Liver (tissue), 9 donors: Measurements from ENCODE around the gene MLN. TPM values are rescaled to one million over a fixed set of nuclear protein-coding genes. Genes with fewer than 3 reads are reported as not detected.

ENCODE experiments used
- DNase-seq: peaks from one replicate; pipeline ENCODE4 v3.0.0-alpha.2; 2017; ENCODE audit warnings: low spot score
- H3K27ac ChIP-seq, 2 donors: one replicate each; pipeline ENCODE4 v1.7.0; 2013; ENCODE audit warnings: inconsistent platforms in 2 of 2, low read length in 2 of 2, control low read depth in 1 of 2, low read depth in 1 of 2, mild to moderate bottlenecking in 1 of 2
- H3K27me3 ChIP-seq, 4 donors: one replicate each; pipeline versions ENCODE4 v1.6.1 to v1.7.0; 2013; ENCODE audit warnings: low read length in 3 of 4, inconsistent platforms in 1 of 4, mild to moderate bottlenecking in 1 of 4, moderate library complexity in 1 of 4; ENCODE audit not compliant: control insufficient read depth in 4 of 4, insufficient read depth in 4 of 4
- H3K36me3 ChIP-seq, 4 donors: one replicate each; pipeline versions ENCODE4 v1.6.1 to v1.7.0; 2013; ENCODE audit warnings: low read length in 3 of 4, mild to moderate bottlenecking in 3 of 4, low read depth in 1 of 4, moderate library complexity in 1 of 4; ENCODE audit not compliant: control insufficient read depth in 4 of 4, insufficient read depth in 3 of 4
- H3K4me1 ChIP-seq, 4 donors: one replicate each; pipeline versions ENCODE4 v1.6.1 to v1.7.0; 2013; ENCODE audit warnings: low read length in 3 of 4, mild to moderate bottlenecking in 3 of 4, moderate library complexity in 1 of 4; ENCODE audit not compliant: control insufficient read depth in 4 of 4, insufficient read depth in 4 of 4
- H3K4me3 ChIP-seq, 3 donors: one replicate each; pipeline versions ENCODE4 v1.6.1 to v1.7.0; 2013; ENCODE audit warnings: low read length in 3 of 3, control low read depth in 1 of 3, low read depth in 1 of 3, mild to moderate bottlenecking in 1 of 3
- H3K9ac ChIP-seq, 2 donors: one replicate each; pipeline ENCODE4 v1.7.0; 2013; ENCODE audit warnings: low read length in 2 of 2, mild to moderate bottlenecking in 2 of 2, moderate library complexity in 2 of 2, control low read depth in 1 of 2, low read depth in 1 of 2
- H3K9me3 ChIP-seq, 4 donors: one replicate each; pipeline versions ENCODE4 v1.6.1 to v1.7.0; 2013; ENCODE audit warnings: low read length in 3 of 4; ENCODE audit not compliant: control insufficient read depth in 4 of 4
- EGR1 ChIP-seq, 2 donors: IDR thresholded peaks; 2 replicates each; pipeline ENCODE4 v1.6.1; 2016 to 2018; ENCODE audit warnings: antibody characterized with exemption in 2 of 2, low read depth in 2 of 2
- FOXA1 ChIP-seq: IDR thresholded peaks from 2 replicates; pipeline ENCODE4 v1.6.1; 2016; ENCODE audit warnings: antibody characterized with exemption
- FOXA2 ChIP-seq: IDR thresholded peaks from 2 replicates; pipeline ENCODE4 v1.6.1; 2016; ENCODE audit warnings: antibody characterized with exemption
- GABPA ChIP-seq, 2 donors: IDR thresholded peaks in 1 of 2; conservative IDR thresholded peaks in 1 of 2; 2 replicates each; pipeline ENCODE4 v1.6.1; 2016; ENCODE audit warnings: antibody characterized with exemption in 2 of 2, mild to moderate bottlenecking in 1 of 2, moderate library complexity in 1 of 2
- HNF4A ChIP-seq, 2 donors: conservative IDR thresholded peaks; 2 replicates each; pipeline ENCODE4 v1.6.1; 2016; ENCODE audit warnings: antibody characterized with exemption in 2 of 2, mild to moderate bottlenecking in 2 of 2
- HNF4G ChIP-seq: IDR thresholded peaks from 2 replicates; pipeline ENCODE4 v1.6.1; 2016; ENCODE audit warnings: antibody characterized with exemption
- JUND ChIP-seq, 2 donors: IDR thresholded peaks; 2 replicates each; pipeline ENCODE4 v1.6.1; 2016; ENCODE audit warnings: antibody characterized with exemption in 2 of 2
- NR2F2 ChIP-seq: IDR thresholded peaks from 2 replicates; pipeline ENCODE4 v1.6.1; 2016; ENCODE audit warnings: antibody characterized with exemption
- RAD21 ChIP-seq, 2 donors: IDR thresholded peaks; 2 replicates each; pipeline ENCODE4 v1.6.1; 2016; ENCODE audit warnings: antibody characterized with exemption in 2 of 2, mild to moderate bottlenecking in 2 of 2
- RXRA ChIP-seq, 2 donors: IDR thresholded peaks; 2 replicates each; pipeline ENCODE4 v1.6.1; 2017 to 2018; ENCODE audit warnings: antibody characterized with exemption in 2 of 2, mild to moderate bottlenecking in 1 of 2
- SP1 ChIP-seq: IDR thresholded peaks from 2 replicates; pipeline ENCODE4 v1.6.1; 2018; ENCODE audit warnings: antibody characterized with exemption, mild to moderate bottlenecking
- TAF1 ChIP-seq: conservative IDR thresholded peaks from 2 replicates; pipeline ENCODE4 v1.6.1; 2016; ENCODE audit warnings: antibody characterized with exemption, mild to moderate bottlenecking
- YY1 ChIP-seq: IDR thresholded peaks from 2 replicates; pipeline ENCODE4 v1.6.1; 2016; ENCODE audit warnings: antibody characterized with exemption, mild to moderate bottlenecking
- WGBS: extraction: QIAGEN DNeasy Blood & Tissue Kit; methylation state at CpG from one replicate; pipeline ENCODE4 v1.1.7; 2013; 5-methylcytosine and 5-hydroxymethylcytosine counted together
- polyA plus RNA-seq, 2 donors: library from polyadenylated mRNA; stranded (reverse) in 1 of 2; unstranded in 1 of 2; fragments of 200-250 nt in 1 of 2; fragments of >200 nt in 1 of 2; fragmentation: Nextera tagmentation in 1 of 2; extraction: Ambion mirVana in 1 of 2; gene quantifications; one replicate each; pipeline versions ENCODE4 v1.2.1 to v1.2.3, GENCODE V29; 2013 to 2015
- total RNA-seq, 2 donors: library from RNA; depleted of rRNA; stranded (reverse); fragments of >200 nt; gene quantifications; one replicate each; pipeline ENCODE4 v1.2.3, GENCODE V29; 2014
- TF ChIP-seq, protein P1 (sequence below): fragments of 150-350 bp; IDR thresholded peaks from 2 replicates; pipeline ENCODE4 v1.5.1; 2017; ENCODE audit warnings: improper control_type of control experiment, low read depth, low read length; ENCODE audit not compliant: missing input control
- TF ChIP-seq, protein P2 (sequence below): IDR thresholded peaks from 2 replicates; pipeline ENCODE4 v1.6.1; 2016; ENCODE audit warnings: antibody characterized with exemption
- TF ChIP-seq, protein P3 (sequence below): IDR thresholded peaks from 2 replicates; pipeline ENCODE4 v1.6.1; 2016; ENCODE audit warnings: antibody characterized with exemption
- TF ChIP-seq, protein P4 (sequence below): IDR thresholded peaks from 2 replicates; pipeline ENCODE4 v1.6.1; 2016; ENCODE audit warnings: antibody characterized with exemption
- TF ChIP-seq, protein P5 (sequence below): IDR thresholded peaks from 2 replicates; pipeline ENCODE4 v1.6.1; 2016; ENCODE audit warnings: antibody characterized with exemption, mild to moderate bottlenecking
- donor health status: healthy.
- donor health status: healthy.
- donor health status: healthy.
- donor health status: healthy.
- donor health status: healthy.

The MLN gene
- total and polyA plus RNA-seq, 4 donors = not detected

DNA sequence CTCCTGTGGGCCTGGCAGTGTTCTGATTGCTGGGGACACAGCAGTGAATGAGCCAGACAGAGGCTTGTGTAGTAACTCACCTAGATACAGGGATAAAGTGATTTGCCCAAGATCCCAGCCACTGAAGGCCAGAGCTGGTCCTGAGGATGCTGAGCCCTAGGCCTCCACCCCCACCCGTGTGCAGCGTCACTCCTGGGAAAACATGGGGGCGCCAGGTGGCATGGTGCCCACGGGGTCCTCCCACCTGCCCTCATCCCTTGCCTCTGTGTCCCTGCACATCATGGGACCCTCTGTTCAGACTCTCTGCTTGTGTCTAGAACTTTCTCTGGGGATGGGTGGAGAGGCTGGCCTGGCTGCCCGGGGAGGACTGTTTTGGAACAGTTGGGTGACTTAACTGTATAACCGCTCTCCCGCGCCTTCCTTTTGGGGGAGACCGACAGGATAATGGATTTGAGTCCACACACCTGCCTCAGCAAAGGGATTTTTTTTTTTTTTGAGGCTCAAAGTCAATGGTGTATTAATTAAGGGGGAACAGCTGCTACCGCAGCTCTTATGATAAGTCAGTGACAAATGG, 34.5 kb downstream of the MLN start:
- peaks cover 0 to 11% (median 5%) of the 10 kb centered on the region in 4 donors for H3K4me1 ChIP-seq
- H3K36me3 ChIP-seq = peaks cover 0 to 16% (median 2%) of the 10 kb centered on the region in 4 donors
- TF ChIP-seq RXRA (IDR thresholded peaks at IDR 0.05) = no peak
- no peak for TF ChIP-seq NR2F2
- TF ChIP-seq, protein P1, sequence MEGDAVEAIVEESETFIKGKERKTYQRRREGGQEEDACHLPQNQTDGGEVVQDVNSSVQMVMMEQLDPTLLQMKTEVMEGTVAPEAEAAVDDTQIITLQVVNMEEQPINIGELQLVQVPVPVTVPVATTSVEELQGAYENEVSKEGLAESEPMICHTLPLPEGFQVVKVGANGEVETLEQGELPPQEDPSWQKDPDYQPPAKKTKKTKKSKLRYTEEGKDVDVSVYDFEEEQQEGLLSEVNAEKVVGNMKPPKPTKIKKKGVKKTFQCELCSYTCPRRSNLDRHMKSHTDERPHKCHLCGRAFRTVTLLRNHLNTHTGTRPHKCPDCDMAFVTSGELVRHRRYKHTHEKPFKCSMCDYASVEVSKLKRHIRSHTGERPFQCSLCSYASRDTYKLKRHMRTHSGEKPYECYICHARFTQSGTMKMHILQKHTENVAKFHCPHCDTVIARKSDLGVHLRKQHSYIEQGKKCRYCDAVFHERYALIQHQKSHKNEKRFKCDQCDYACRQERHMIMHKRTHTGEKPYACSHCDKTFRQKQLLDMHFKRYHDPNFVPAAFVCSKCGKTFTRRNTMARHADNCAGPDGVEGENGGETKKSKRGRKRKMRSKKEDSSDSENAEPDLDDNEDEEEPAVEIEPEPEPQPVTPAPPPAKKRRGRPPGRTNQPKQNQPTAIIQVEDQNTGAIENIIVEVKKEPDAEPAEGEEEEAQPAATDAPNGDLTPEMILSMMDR = no peak
- no peak for TF ChIP-seq RAD21 (IDR thresholded peaks at IDR 0.05)
- no peak for TF ChIP-seq JUND (IDR thresholded peaks at IDR 0.05)
- TF ChIP-seq GABPA (IDR thresholded peaks at IDR 0.05 in 1 of 2, conservative IDR thresholded peaks at IDR 0.05 in 1 of 2) = no peak
- no peak for TF ChIP-seq TAF1
- no peak for TF ChIP-seq SP1
- TF ChIP-seq FOXA1 = no peak
- no peak for TF ChIP-seq FOXA2
- TF ChIP-seq, protein P2, sequence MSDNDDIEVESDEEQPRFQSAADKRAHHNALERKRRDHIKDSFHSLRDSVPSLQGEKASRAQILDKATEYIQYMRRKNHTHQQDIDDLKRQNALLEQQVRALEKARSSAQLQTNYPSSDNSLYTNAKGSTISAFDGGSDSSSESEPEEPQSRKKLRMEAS = no peak
- TF ChIP-seq, protein P3, sequence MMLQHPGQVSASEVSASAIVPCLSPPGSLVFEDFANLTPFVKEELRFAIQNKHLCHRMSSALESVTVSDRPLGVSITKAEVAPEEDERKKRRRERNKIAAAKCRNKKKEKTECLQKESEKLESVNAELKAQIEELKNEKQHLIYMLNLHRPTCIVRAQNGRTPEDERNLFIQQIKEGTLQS = no peak
- no peak for TF ChIP-seq HNF4A (conservative IDR thresholded peaks at IDR 0.05)
- TF ChIP-seq HNF4G = no peak
- no peak for TF ChIP-seq EGR1 (IDR thresholded peaks at IDR 0.05; ENCODE audit: low read depth in 2 of 2)
- TF ChIP-seq, protein P4, sequence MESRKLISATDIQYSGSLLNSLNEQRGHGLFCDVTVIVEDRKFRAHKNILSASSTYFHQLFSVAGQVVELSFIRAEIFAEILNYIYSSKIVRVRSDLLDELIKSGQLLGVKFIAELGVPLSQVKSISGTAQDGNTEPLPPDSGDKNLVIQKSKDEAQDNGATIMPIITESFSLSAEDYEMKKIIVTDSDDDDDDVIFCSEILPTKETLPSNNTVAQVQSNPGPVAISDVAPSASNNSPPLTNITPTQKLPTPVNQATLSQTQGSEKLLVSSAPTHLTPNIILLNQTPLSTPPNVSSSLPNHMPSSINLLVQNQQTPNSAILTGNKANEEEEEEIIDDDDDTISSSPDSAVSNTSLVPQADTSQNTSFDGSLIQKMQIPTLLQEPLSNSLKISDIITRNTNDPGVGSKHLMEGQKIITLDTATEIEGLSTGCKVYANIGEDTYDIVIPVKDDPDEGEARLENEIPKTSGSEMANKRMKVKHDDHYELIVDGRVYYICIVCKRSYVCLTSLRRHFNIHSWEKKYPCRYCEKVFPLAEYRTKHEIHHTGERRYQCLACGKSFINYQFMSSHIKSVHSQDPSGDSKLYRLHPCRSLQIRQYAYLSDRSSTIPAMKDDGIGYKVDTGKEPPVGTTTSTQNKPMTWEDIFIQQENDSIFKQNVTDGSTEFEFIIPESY = no peak
- TF ChIP-seq, protein P5, sequence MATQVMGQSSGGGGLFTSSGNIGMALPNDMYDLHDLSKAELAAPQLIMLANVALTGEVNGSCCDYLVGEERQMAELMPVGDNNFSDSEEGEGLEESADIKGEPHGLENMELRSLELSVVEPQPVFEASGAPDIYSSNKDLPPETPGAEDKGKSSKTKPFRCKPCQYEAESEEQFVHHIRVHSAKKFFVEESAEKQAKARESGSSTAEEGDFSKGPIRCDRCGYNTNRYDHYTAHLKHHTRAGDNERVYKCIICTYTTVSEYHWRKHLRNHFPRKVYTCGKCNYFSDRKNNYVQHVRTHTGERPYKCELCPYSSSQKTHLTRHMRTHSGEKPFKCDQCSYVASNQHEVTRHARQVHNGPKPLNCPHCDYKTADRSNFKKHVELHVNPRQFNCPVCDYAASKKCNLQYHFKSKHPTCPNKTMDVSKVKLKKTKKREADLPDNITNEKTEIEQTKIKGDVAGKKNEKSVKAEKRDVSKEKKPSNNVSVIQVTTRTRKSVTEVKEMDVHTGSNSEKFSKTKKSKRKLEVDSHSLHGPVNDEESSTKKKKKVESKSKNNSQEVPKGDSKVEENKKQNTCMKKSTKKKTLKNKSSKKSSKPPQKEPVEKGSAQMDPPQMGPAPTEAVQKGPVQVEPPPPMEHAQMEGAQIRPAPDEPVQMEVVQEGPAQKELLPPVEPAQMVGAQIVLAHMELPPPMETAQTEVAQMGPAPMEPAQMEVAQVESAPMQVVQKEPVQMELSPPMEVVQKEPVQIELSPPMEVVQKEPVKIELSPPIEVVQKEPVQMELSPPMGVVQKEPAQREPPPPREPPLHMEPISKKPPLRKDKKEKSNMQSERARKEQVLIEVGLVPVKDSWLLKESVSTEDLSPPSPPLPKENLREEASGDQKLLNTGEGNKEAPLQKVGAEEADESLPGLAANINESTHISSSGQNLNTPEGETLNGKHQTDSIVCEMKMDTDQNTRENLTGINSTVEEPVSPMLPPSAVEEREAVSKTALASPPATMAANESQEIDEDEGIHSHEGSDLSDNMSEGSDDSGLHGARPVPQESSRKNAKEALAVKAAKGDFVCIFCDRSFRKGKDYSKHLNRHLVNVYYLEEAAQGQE = no peak
- no peak for TF ChIP-seq YY1
- H3K9ac ChIP-seq = no peak overlapping the region
- H3K27me3 ChIP-seq = no peaks in the 10 kb centered on the region
- 83% methylated on average over 10 of the region's 10 CpGs for WGBS
- no peaks in the 10 kb centered on the region for H3K9me3 ChIP-seq
- H3K4me3 ChIP-seq = no peak overlapping the region
- no peak overlapping the region for H3K27ac ChIP-seq
- no peak for DNase-seq
